ENCODE results near the gene MN1. TPM values are rescaled to one million over a fixed set of nuclear protein-coding genes. Genes with fewer than 3 reads are reported as not detected.

MN1 gene
- total RNA-seq (2014; rRNA removed; shearing (Covaris generic); ENCODE audit: low replicate concordance) = 3.1 and 5.2 TPM in 2 replicates

GRCh38 chr22:27801616-27802345 lies at the start of gene MN1:
TSS of gene MN1 (minus strand) at chr22:27801756. CDS start at chr22:27800543, 1,213 bp downstream.
- in situ Hi-C loops (cut with HindIII; ENCODE audit: low pct_unique_long_range_greater_than_20kb, low sequenced_read_pairs) = no loop called here
- peak; percentile 72 for DNase-seq (ENCODE audit: low read depth)

GRCh38 chr22:27850000-27850521 lies 48.5 kb upstream of the MN1 start:
- in situ Hi-C loops (cut with HindIII; ENCODE audit: low pct_unique_long_range_greater_than_20kb, low sequenced_read_pairs) = no loop called here
- no peak for DNase-seq (ENCODE audit: low read depth)

GRCh38 chr22:27848005-27848404 lies 46.4 kb upstream of the MN1 start:
- in situ Hi-C loops (cut with HindIII; ENCODE audit: low pct_unique_long_range_greater_than_20kb, low sequenced_read_pairs) = no loop called here
- DNase-seq (ENCODE audit: low read depth) = no peak

- no peak for DNase-seq (ENCODE audit: low read depth)
- in situ Hi-C loops (cut with HindIII; ENCODE audit: low pct_unique_long_range_greater_than_20kb, low sequenced_read_pairs) = no loop called here
Observed at GRCh38 chr22:27846910-27847309, 45.4 kb upstream of the MN1 start.

GRCh38 chr22:27846248-27846757 lies 44.7 kb upstream of the MN1 start:
- in situ Hi-C loops (cut with HindIII; ENCODE audit: low pct_unique_long_range_greater_than_20kb, low sequenced_read_pairs) = no loop called here
- DNase-seq (ENCODE audit: low read depth) = no peak

GRCh38 chr22:27845644-27846043 lies 44.1 kb upstream of the MN1 start:
- in situ Hi-C loops (cut with HindIII; ENCODE audit: low pct_unique_long_range_greater_than_20kb, low sequenced_read_pairs) = no loop called here
- DNase-seq (ENCODE audit: low read depth) = no peak

- in situ Hi-C loops (cut with HindIII; ENCODE audit: low pct_unique_long_range_greater_than_20kb, low sequenced_read_pairs) = no loop called here
- DNase-seq (ENCODE audit: low read depth) = no peak
Observed at GRCh38 chr22:27844656-27845591, 43.4 kb upstream of the MN1 start.

GRCh38 chr22:27844256-27844655 lies 42.7 kb upstream of the MN1 start:
- in situ Hi-C loops (cut with HindIII; ENCODE audit: low pct_unique_long_range_greater_than_20kb, low sequenced_read_pairs) = no loop called here
- no peak for DNase-seq (ENCODE audit: low read depth)

- no peak for DNase-seq (ENCODE audit: low read depth)
- in situ Hi-C loops (cut with HindIII; ENCODE audit: low pct_unique_long_range_greater_than_20kb, low sequenced_read_pairs) = no loop called here
Observed at GRCh38 chr22:27843441-27843840, 41.9 kb upstream of the MN1 start.

GRCh38 chr22:27842669-27843431 lies 41.3 kb upstream of the MN1 start:
- in situ Hi-C loops (cut with HindIII; ENCODE audit: low pct_unique_long_range_greater_than_20kb, low sequenced_read_pairs) = no loop called here
- DNase-seq (ENCODE audit: low read depth) = no peak

GRCh38 chr22:27842201-27842600 lies 40.6 kb upstream of the MN1 start:
- in situ Hi-C loops (cut with HindIII; ENCODE audit: low pct_unique_long_range_greater_than_20kb, low sequenced_read_pairs) = no loop called here
- DNase-seq (ENCODE audit: low read depth) = no peak

GRCh38 chr22:27840436-27840835 lies 38.9 kb upstream of the MN1 start:
- in situ Hi-C loops (cut with HindIII; ENCODE audit: low pct_unique_long_range_greater_than_20kb, low sequenced_read_pairs) = no loop called here
- no peak for DNase-seq (ENCODE audit: low read depth)

- DNase-seq (ENCODE audit: low read depth) = no peak
- in situ Hi-C loops (cut with HindIII; ENCODE audit: low pct_unique_long_range_greater_than_20kb, low sequenced_read_pairs) = no loop called here
Observed at GRCh38 chr22:27839057-27839660, 37.6 kb upstream of the MN1 start.

- in situ Hi-C loops (cut with HindIII; ENCODE audit: low pct_unique_long_range_greater_than_20kb, low sequenced_read_pairs) = no loop called here
- no peak for DNase-seq (ENCODE audit: low read depth)
Observed at GRCh38 chr22:27836181-27836580, 34.6 kb upstream of the MN1 start.

GRCh38 chr22:27835446-27835845 lies 33.9 kb upstream of the MN1 start:
- DNase-seq (ENCODE audit: low read depth) = no peak

GRCh38 chr22:27834364-27835185 lies 33.0 kb upstream of the MN1 start:
- in situ Hi-C loops (cut with HindIII; ENCODE audit: low pct_unique_long_range_greater_than_20kb, low sequenced_read_pairs) = no loop called here
- DNase-seq (ENCODE audit: low read depth) = no peak

More at GRCh38 chr22:27835446-27835845, 33.9 kb upstream of the MN1 start:
- in situ Hi-C loops (cut with HindIII; ENCODE audit: low pct_unique_long_range_greater_than_20kb, low sequenced_read_pairs) = no loop called here

GRCh38 chr22:27833803-27834202 lies 32.2 kb upstream of the MN1 start:
- DNase-seq (ENCODE audit: low read depth) = no peak
- in situ Hi-C loops (cut with HindIII; ENCODE audit: low pct_unique_long_range_greater_than_20kb, low sequenced_read_pairs) = no loop called here
